Central memory CD8-positive, alpha-beta T cell (primary cell): ENCODE measurements around the gene PTCHD1.

Source experiments
- ATAC-seq: fragments of 150-1000 bp; cut with Tn5 transposase; replicated peaks from 2 replicates; pipeline ENCODE4 v1.10.0; 2022; ENCODE audit warnings: mild to moderate bottlenecking, moderate FRiP score, moderate number of reproducible peaks; ENCODE audit not compliant: poor library complexity, severe bottlenecking; ENCODE audit errors: extremely low read depth
- DNase-seq, 2 donors: peaks; one replicate each; pipeline ENCODE4 v3.0.0; 2021; ENCODE audit warnings: low spot score in 2 of 2
- H3K27ac Mint-ChIP-seq: one replicate; pipeline ENCODE4 v1.8.0; 2022; ENCODE audit warnings: low read depth, mild to moderate bottlenecking, moderate library complexity, mixed read lengths
- H3K27me3 Mint-ChIP-seq: one replicate; pipeline ENCODE4 v1.8.0; 2022; ENCODE audit warnings: mixed read lengths
- H3K36me3 Mint-ChIP-seq: one replicate; pipeline ENCODE4 v1.8.0; 2022; ENCODE audit warnings: mild to moderate bottlenecking, moderate library complexity, mixed read lengths; ENCODE audit not compliant: insufficient read depth
- H3K4me1 Mint-ChIP-seq: one replicate; pipeline ENCODE4 v1.8.0; 2022; ENCODE audit warnings: mixed read lengths
- H3K4me3 Mint-ChIP-seq: one replicate; pipeline ENCODE4 v1.8.0; 2022; ENCODE audit warnings: mild to moderate bottlenecking, moderate library complexity, mixed read lengths
- H3K9me3 Mint-ChIP-seq: one replicate; pipeline ENCODE4 v1.8.0; 2022; ENCODE audit warnings: mixed read lengths

Gene PTCHD1

DNA sequence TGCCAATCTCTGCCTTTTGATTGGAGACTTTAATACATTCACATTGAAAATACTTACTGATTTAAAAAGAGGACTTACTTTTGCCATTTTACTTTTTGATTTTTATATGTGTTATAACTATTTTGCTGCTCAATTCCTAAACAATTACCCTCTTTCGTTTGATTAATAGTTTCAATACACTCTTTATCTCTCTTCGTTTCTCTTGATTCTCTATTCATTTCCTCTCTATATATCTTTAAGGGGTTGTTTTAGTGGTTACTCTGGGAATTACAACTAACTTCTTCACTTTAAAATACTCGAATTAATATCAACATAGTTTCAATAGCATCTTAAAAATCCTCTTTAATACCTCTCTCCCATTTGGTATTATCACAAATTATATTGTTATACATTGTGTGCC is 116.6 kb downstream of the PTCHD1 start:
- Mint-ChIP-seq H3K4me1 (no peaks in the 10 kb centered on the region), H3K36me3 (peaks cover 2% of the 10 kb centered on the region), H3K27ac (no peak overlapping the region), H3K27me3 (no peaks in the 10 kb centered on the region), H3K4me3 (no peak overlapping the region), H3K9me3 (no peaks in the 10 kb centered on the region)
- ATAC-seq, result no peak
- DNase-seq, result no peak
